CD4-positive, alpha-beta T cell (primary cell): ENCODE data around the gene CTNND1. TPM values are rescaled to one million over a fixed set of nuclear protein-coding genes. Genes with fewer than 3 reads are reported as not detected.

ENCODE experiments used
- ATAC-seq: fragments of 200-7000 bp; cut with Tn5 transposase; one replicate; pipeline ENCODE4 v1.10.0; 2022; ENCODE audit warnings: mild to moderate bottlenecking; ENCODE audit not compliant: poor library complexity
- CTCF ChIA-PET: fragments of 350-600 bp; sonication (Branson Sonifier 250); formaldehyde crosslinking; loops from one replicate; lab custom pipeline; 2021; ENCODE audit warnings: antibody characterized with exemption, inconsistent platforms; lab: Charles Lee
- POLR2A ChIA-PET: fragments of 350-600 bp; sonication (Branson Sonifier 250); formaldehyde crosslinking; loops from one replicate; lab custom pipeline; 2021; ENCODE audit warnings: antibody characterized with exemption, inconsistent platforms; lab: Charles Lee
- DNase-seq, 14 experiments: peaks; one replicate each; pipeline ENCODE4 v3.0.0-alpha.2; 2013 to 2020; ENCODE audit warnings: mixed read lengths in 2 of 14
- H3K27ac ChIP-seq, 2 donors: one replicate each; pipeline versions ENCODE4 v1.5.1 to v1.7.0; 2013; ENCODE audit warnings: low read length in 2 of 2, low read depth in 1 of 2, mild to moderate bottlenecking in 1 of 2
- H3K27me3 ChIP-seq, 2 experiments: 1 replicate in 1 of 2; 2 replicates in 1 of 2; pipeline versions ENCODE4 v1.6.1 to v1.7.0; 2013; ENCODE audit warnings: low read length in 2 of 2, control low read depth in 1 of 2, mild to moderate bottlenecking in 1 of 2, moderate library complexity in 1 of 2; ENCODE audit not compliant: insufficient read depth in 2 of 2, control insufficient read depth in 1 of 2
- H3K36me3 ChIP-seq: one replicate; pipeline ENCODE4 v1.6.1; 2013; ENCODE audit warnings: low read length, control low read depth; ENCODE audit not compliant: insufficient read depth
- H3K4me1 ChIP-seq: one replicate; pipeline ENCODE4 v1.6.1; 2013; ENCODE audit warnings: low read length, control low read depth; ENCODE audit not compliant: insufficient read depth
- H3K4me3 ChIP-seq: one replicate; pipeline ENCODE4 v1.5.1; 2013; ENCODE audit warnings: mild to moderate bottlenecking, low read length, moderate library complexity
- H3K9me3 ChIP-seq, 2 experiments: 1 replicate in 1 of 2; 2 replicates in 1 of 2; pipeline versions ENCODE4 v1.6.1 to v1.7.0; 2013; ENCODE audit warnings: low read length in 2 of 2, mild to moderate bottlenecking in 2 of 2, control low read depth in 1 of 2, moderate library complexity in 1 of 2; ENCODE audit not compliant: control insufficient read depth in 1 of 2, insufficient read depth in 1 of 2
- H3K27ac Mint-ChIP-seq: one replicate; pipeline ENCODE4 v1.8.0; 2020; ENCODE audit warnings: mixed read lengths
- H3K27me3 Mint-ChIP-seq: one replicate; pipeline ENCODE4 v1.8.0; 2021; ENCODE audit warnings: mixed read lengths
- H3K36me3 Mint-ChIP-seq: one replicate; pipeline ENCODE4 v1.8.0; 2021; ENCODE audit warnings: low read depth, mixed read lengths
- H3K4me1 Mint-ChIP-seq: one replicate; pipeline ENCODE4 v1.8.0; 2021; ENCODE audit warnings: low read depth, mixed read lengths
- H3K4me3 Mint-ChIP-seq: one replicate; pipeline ENCODE4 v1.8.0; 2020; ENCODE audit warnings: mild to moderate bottlenecking, mixed read lengths
- H3K9me3 Mint-ChIP-seq: one replicate; pipeline ENCODE4 v1.8.0; 2020; ENCODE audit warnings: mixed read lengths
- intact Hi-C, 2 experiments: fragments of 100-400 bp; cut with DNase I in 1 of 2; cut with micrococcal nuclease in 1 of 2; formaldehyde crosslinking; loops; one replicate each; pipeline versions ENCODE4 v1.15.1 to v1.9.0; 2023 to 2025; cut with DNase I, micrococcal nuclease
- total RNA-seq, 174 experiments: library from RNA in 2 of 174; stranded (reverse) in 2 of 174; gene quantifications; one replicate each; pipeline ENCODE4 v1.2.3 and lab custom pipeline; 2021 to 2026
- TF ChIP-seq, protein P1 (sequence below): fragments of 200-600 bp; IDR thresholded peaks from one replicate; pipeline ENCODE4 v1.8.0; 2022; ENCODE audit warnings: antibody characterized with exemption, mild to moderate bottlenecking

The CTNND1 gene
- total RNA-seq, 2 experiments from 2014 or later: 12.4 to 12.5 TPM

- Mint-ChIP-seq H3K4me3 (no peak overlapping the region), H3K36me3 (no peaks in the 10 kb centered on the region), H3K27me3 (peaks cover 18% of the 10 kb centered on the region), H3K27ac (no peak overlapping the region), H3K9me3 (peaks cover 2% of the 10 kb centered on the region), H3K4me1 (no peaks in the 10 kb centered on the region)
- ATAC-seq (no peak), DNase-seq (no peak)
- Histone ChIP-seq H3K9me3 (peaks cover 0 to 5% of the 10 kb centered on the region in 2 experiments), H3K4me1 (no peaks in the 10 kb centered on the region), H3K36me3 (no peaks in the 10 kb centered on the region), H3K4me3 (no peak overlapping the region), H3K27me3 (peaks cover 5 to 10% of the 10 kb centered on the region in 2 experiments), H3K27ac (no peak overlapping the region)
- ChIA-PET POLR2A (no interaction called here), CTCF (no interaction called here)
- TF ChIP-seq, protein P1, sequence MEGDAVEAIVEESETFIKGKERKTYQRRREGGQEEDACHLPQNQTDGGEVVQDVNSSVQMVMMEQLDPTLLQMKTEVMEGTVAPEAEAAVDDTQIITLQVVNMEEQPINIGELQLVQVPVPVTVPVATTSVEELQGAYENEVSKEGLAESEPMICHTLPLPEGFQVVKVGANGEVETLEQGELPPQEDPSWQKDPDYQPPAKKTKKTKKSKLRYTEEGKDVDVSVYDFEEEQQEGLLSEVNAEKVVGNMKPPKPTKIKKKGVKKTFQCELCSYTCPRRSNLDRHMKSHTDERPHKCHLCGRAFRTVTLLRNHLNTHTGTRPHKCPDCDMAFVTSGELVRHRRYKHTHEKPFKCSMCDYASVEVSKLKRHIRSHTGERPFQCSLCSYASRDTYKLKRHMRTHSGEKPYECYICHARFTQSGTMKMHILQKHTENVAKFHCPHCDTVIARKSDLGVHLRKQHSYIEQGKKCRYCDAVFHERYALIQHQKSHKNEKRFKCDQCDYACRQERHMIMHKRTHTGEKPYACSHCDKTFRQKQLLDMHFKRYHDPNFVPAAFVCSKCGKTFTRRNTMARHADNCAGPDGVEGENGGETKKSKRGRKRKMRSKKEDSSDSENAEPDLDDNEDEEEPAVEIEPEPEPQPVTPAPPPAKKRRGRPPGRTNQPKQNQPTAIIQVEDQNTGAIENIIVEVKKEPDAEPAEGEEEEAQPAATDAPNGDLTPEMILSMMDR: no peak
- intact Hi-C loops: no loop called here
Observed at GRCh38 chr11:57842873-57843272, 81.3 kb downstream of the CTNND1 start.

DNA sequence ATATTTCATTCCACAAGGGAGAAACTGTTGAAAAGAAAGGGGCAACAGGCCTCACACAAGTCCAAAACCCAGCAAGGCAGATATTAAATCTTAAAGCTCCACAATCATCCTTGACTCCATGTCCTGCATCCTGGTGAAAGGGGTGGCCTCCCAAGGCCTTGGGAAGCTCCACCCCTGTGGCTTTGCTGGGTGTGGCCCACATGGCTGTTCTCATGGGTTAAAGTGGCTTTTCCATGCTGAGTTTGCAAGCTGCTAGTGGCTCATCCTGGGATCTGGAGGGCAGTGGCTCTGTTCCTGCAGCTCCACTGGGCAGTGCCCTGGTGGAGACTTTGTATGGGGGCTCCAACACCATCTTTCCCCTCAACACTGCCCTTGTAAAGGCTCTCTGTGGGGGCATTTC lies 106.4 kb downstream of the CTNND1 start:
- ATAC-seq: no peak

DNA sequence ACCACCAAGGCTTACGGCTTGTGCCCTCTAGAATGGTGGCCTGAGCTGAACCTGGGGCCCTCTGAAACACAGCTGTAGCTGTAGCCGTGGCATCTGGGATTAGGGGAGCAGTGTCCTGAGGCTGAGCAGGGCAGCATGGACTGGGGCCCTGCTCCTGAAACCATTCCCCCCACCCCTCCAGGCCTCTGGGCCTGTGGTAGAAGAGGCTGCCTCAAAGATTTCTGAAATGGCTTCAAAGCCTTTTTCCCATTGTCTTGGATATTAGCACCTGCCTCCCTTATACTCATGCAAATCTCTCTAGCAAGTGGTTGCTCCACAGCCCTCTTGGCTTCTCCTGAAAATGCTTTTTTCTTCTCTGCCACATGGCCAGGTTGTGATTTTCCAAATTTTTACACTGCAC lies 106.9 kb downstream of the CTNND1 start:
- DNase-seq: no peak
- TF ChIP-seq, protein P1: no peak
- Histone ChIP-seq H3K27me3 (no peaks in the 10 kb centered on the region), H3K36me3 (no peaks in the 10 kb centered on the region), H3K27ac (no peak overlapping the region), H3K9me3 (no peaks in the 10 kb centered on the region), H3K4me3 (no peak overlapping the region), H3K4me1 (no peaks in the 10 kb centered on the region)
- Mint-ChIP-seq H3K9me3 (no peaks in the 10 kb centered on the region), H3K27me3 (peaks cover 11% of the 10 kb centered on the region), H3K36me3 (no peaks in the 10 kb centered on the region), H3K4me3 (no peak overlapping the region), H3K4me1 (no peaks in the 10 kb centered on the region), H3K27ac (no peak overlapping the region)
- no peak for ATAC-seq
- POLR2A ChIA-PET: no interaction called here
- intact Hi-C loops: no loop called here
- CTCF ChIA-PET: interaction anchor here (1.6 kb wide), 1 partner anchor 11 kb away, joined by 3 read pairs; no protein-coding TSS in a partner anchor

More for the DNA sequence above, 106.4 kb downstream of the CTNND1 start:
- ChIA-PET POLR2A (no interaction called here), CTCF (no interaction called here)
- H3K9me3 ChIP-seq: no peaks in the 10 kb centered on the region
- no peaks in the 10 kb centered on the region for H3K4me1 ChIP-seq
- no peak overlapping the region for H3K27ac ChIP-seq
- no peak overlapping the region for H3K27ac Mint-ChIP-seq
- H3K36me3 Mint-ChIP-seq: no peaks in the 10 kb centered on the region
- no peak overlapping the region for H3K4me3 Mint-ChIP-seq
- H3K27me3 Mint-ChIP-seq: peaks cover 10% of the 10 kb centered on the region
- no peaks in the 10 kb centered on the region for H3K36me3 ChIP-seq
- no peaks in the 10 kb centered on the region for H3K9me3 Mint-ChIP-seq
- intact Hi-C loops: no loop called here
- H3K4me3 ChIP-seq: no peak overlapping the region
- H3K4me1 Mint-ChIP-seq: no peaks in the 10 kb centered on the region
- TF ChIP-seq, protein P1: no peak
- DNase-seq: no peak
- H3K27me3 ChIP-seq: no peaks in the 10 kb centered on the region

Other genes with a start within 250 kb of the CTNND1 start
- 1 to 10 TPM; 3.1 to 4.2 TPM for gene SLC43A1, start 246.1 kb upstream of the CTNND1 start, total RNA-seq
- gene TIMM10, start 231.0 kb upstream of the CTNND1 start, total RNA-seq: 10 to 100 TPM; 28.0 TPM
- gene SMTNL1, start 224.2 kb upstream of the CTNND1 start, total RNA-seq: not detected
- gene UBE2L6, start 194.1 kb upstream of the CTNND1 start, total RNA-seq: 10 to 100 TPM; 35.0 to 36.2 TPM
- gene SERPING1, start 164.1 kb upstream of the CTNND1 start, total RNA-seq: under 1 TPM in 1 of 2 experiments, not detected in 1; 0.53 TPM
- gene YPEL4, start 111.9 kb upstream of the CTNND1 start, total RNA-seq: 1 to 10 TPM; 5.6 to 7.3 TPM
- gene CLP1, start 104.0 kb upstream of the CTNND1 start, total RNA-seq: 10 to 100 TPM; 21.8 to 24.2 TPM
- 10 to 100 TPM; 59.7 to 61.1 TPM for gene ZDHHC5, start 93.7 kb upstream of the CTNND1 start, total RNA-seq
- 10 to 100 TPM; 13.7 to 14.9 TPM for gene MED19, start 49.6 kb upstream of the CTNND1 start, total RNA-seq
- 10 to 100 TPM; 30.0 to 30.5 TPM for gene TMX2, start 49.2 kb upstream of the CTNND1 start, total RNA-seq
- 10 to 100 TPM; 48.0 to 48.5 TPM for gene SELENOH, start 20.3 kb upstream of the CTNND1 start, total RNA-seq
- gene BTBD18, start 10.0 kb upstream of the CTNND1 start, total RNA-seq: not detected